ENCODE results near the gene TMEM145.

Gene TMEM145

DNA sequence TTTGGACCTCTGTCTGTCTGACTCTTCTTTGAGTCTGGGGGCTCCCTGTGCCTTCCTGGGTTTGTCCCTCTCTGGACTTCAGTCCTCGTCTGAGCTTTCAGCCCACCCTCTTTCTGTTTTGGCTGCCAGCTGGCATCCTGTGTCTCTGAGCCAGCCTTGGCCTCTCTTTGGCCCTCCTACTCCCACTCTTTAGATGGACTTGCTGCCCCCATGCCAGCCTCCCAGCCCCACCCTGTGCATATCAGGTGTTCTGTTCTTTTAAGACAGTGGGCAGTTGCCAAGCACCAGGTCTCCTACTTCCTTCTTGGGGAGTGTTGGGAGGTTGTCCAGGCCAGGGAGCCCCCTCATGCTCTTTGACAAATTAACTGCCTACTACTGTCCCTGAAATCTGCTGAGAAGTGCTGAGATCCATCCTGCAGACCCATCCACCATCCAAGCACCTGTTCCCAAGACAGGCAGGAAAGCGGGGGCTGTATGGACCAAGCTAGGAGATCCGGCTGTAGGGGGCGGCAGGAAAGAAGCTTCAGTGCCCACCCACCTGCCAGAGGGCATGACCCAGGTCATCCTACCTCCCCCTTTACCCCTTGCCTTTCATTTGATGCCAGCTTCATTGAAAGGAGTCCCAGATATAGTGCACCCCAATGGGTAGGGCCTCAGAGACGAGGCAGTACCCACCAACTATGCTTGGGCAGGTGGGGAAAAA is 34.5 kb upstream of the TMEM145 start:
- H3K4me3 ChIP-seq (ENCODE audit: control insufficient read depth, low read depth, low read length) = no peak overlapping the region
- TF ChIP-seq, protein P1, sequence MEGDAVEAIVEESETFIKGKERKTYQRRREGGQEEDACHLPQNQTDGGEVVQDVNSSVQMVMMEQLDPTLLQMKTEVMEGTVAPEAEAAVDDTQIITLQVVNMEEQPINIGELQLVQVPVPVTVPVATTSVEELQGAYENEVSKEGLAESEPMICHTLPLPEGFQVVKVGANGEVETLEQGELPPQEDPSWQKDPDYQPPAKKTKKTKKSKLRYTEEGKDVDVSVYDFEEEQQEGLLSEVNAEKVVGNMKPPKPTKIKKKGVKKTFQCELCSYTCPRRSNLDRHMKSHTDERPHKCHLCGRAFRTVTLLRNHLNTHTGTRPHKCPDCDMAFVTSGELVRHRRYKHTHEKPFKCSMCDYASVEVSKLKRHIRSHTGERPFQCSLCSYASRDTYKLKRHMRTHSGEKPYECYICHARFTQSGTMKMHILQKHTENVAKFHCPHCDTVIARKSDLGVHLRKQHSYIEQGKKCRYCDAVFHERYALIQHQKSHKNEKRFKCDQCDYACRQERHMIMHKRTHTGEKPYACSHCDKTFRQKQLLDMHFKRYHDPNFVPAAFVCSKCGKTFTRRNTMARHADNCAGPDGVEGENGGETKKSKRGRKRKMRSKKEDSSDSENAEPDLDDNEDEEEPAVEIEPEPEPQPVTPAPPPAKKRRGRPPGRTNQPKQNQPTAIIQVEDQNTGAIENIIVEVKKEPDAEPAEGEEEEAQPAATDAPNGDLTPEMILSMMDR (conservative IDR thresholded peaks at IDR 0.05; ENCODE audit: control insufficient read depth, insufficient read depth, low read depth, low read length) = no peak

DNA sequence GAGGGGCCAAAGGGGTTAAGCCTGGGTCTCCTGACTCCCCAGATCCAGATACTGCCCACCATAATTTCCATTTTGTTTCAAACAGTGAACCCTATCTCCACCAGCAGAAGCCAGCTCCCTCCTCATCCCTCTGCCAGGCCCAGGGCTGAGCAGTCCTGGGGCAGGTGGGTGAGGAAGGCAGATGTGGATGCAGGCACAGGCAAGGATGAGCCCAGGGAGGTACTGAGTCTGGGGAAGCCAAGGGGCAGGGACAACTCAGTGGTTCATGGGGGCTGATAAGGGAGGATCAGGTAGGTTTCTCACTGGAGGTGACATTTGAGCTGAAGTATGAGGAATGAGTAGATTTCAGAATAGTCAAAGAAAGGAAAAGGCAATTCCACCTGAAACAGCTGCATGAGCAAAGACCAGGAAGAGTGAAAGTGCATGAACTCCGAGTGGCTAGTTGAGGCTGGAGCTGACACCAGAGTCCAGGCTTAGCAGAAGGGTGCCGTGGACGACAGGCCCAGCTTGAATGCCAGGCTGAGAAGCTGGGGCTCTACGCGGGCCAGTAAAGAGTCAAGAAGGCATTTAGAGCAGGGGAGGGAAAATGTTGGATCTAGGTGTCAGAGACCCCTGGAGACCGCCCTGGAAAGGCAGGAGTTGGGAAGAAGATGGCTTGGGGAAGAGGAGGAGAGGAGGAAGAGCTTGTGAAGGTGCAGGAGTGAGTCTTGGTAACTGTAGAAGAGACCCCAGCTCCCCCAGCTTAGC is 33.8 kb upstream of the TMEM145 start:
- TF ChIP-seq, protein P1 (conservative IDR thresholded peaks at IDR 0.05; ENCODE audit: control insufficient read depth, insufficient read depth, low read depth, low read length) = no peak
- peak overlapping the region; percentile 75 for H3K4me3 ChIP-seq (ENCODE audit: control insufficient read depth, low read depth, low read length)
- DNase-seq (ENCODE audit: low read depth) = no peak

More for the DNA sequence above, 34.5 kb upstream of the TMEM145 start:
- DNase-seq (ENCODE audit: low read depth) = no peak

DNA sequence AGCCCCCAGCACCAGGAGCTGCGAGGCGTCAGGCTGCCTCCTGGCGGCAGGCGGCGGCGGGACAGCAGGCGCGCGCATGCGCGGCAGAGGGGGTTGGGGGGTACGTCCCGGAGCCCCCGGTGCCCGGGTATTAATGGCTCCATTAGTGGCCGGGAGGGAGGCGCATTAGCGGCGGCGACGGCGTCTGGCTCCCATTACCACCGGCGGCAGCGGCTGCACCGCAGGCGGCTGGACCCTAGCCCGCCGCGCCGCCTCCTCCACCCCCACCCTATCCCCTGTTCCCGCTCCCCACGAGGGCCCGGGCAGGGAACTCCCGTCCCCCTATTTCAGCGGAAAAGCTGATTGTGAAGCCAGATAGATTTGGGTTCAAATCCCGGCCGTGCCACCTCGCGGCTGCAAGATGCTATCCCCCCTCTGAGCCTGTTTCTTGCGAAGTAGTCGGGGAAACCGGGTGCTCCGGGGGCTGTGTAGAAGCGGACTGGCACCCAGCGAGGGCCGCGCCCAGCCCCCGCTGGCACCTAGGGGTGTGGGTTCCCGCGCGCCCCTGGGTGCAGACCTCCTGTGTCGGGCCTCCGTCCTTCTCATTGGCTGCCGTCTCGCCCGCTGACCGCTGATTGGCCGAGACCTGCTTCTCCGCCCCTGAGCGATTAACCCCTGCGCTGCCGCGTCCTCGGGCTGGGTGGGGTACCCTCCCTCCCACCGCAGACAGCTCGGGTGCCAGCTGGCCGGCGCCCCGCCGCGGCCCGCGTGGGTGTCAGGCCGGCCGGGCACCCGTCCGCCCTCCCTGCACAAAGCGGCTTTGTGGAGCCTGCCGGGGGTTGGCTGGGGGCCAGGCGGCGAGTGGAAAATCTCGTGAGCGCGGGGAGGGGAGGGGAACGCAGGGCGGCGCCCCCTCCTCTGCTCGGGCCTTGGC is 33.0 kb upstream of the TMEM145 start:
- H3K4me3 ChIP-seq (ENCODE audit: control insufficient read depth, low read depth, low read length) = peak overlapping the region; percentile 75
- DNase-seq (ENCODE audit: low read depth) = peak; percentile 88
- TF ChIP-seq, protein P1 (conservative IDR thresholded peaks at IDR 0.05; ENCODE audit: control insufficient read depth, insufficient read depth, low read depth, low read length) = peak; percentile 58

DNA sequence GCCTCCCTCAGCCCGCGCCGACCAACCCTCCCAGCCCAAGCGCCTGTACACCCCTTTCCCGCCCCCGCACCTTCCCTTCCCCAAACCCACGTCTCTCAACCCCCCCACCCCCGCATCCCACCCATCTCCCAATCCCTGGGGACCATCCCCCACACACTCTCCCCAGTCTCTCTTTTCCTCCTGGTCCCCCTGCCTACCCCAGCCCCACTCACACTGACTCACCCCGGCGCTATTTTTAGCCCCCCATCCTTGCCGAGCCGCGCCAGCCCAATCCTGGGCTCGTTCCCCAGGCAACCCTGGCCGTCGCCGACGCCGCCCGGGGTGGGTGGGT is 32.3 kb upstream of the TMEM145 start:
- H3K4me3 ChIP-seq (ENCODE audit: control insufficient read depth, low read depth, low read length) = peak overlapping the region; percentile 75
- DNase-seq (ENCODE audit: low read depth) = peak; percentile 47
- TF ChIP-seq, protein P1 (conservative IDR thresholded peaks at IDR 0.05; ENCODE audit: control insufficient read depth, insufficient read depth, low read depth, low read length) = no peak

DNA sequence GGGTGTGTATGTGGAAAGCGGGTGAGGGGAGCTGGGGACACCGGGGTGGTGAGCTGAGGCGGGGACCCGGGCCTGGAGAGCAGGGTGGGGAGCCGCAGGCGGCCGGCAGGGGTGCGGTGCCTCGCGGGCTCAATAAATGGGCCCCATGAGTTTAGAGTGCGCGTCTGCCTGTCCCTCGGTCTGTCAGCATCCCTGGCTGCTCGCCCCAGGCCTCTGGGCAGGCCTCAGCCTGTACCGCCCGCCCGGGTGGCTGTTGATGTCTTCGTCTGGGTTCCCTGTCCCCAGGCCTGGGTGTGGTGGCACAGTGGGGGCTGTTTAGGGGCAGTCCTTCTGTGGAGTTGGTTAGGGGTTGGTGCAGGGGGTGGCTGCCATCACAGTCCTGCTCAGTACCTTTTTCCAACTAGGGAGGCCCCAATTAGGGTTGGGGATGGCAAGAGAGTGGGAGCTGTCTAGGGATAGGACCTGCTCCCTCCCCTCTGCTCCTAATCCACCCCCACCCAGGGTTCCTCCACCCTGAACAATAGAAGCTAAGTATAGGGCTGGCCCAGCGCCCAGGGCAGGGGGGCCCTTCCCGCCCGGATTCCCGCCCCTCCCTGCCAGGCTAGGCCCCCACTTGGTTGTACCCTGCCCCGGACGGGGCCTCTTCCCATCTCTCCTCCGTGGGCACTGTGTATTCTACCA is 31.8 kb upstream of the TMEM145 start:
- peak overlapping the region; percentile 75 for H3K4me3 ChIP-seq (ENCODE audit: control insufficient read depth, low read depth, low read length)
- DNase-seq (ENCODE audit: low read depth) = peak; percentile 31
- TF ChIP-seq, protein P1 (conservative IDR thresholded peaks at IDR 0.05; ENCODE audit: control insufficient read depth, insufficient read depth, low read depth, low read length) = no peak

Data from fibroblast of mammary gland (primary cell).